Measurements from ENCODE around the gene VCAN.

DNA sequence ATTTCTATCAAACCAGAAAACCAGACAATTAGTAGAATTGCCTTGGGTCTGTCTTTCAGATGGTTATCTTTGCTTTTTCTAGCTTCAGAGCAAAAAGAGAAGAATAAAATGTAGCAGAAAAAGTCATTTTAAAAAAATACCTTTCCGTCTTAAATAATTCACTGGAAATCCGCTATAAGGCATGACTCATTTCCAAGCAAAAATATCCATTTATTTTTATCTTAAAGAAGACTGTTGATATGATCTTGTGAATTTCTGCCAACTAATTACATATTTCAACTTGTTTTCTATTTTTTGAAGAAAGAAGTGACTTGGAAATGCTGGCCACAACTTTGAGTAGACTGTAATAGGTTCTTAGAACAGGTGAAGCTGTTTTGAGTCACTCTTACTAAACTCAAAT, 83.7 kb downstream of the VCAN start:
- TF ChIP-seq POLR2AphosphoS5 (IDR thresholded peaks at IDR 0.05; ENCODE audit: low read depth, low read length) = no peak
- TF ChIP-seq, protein P1, sequence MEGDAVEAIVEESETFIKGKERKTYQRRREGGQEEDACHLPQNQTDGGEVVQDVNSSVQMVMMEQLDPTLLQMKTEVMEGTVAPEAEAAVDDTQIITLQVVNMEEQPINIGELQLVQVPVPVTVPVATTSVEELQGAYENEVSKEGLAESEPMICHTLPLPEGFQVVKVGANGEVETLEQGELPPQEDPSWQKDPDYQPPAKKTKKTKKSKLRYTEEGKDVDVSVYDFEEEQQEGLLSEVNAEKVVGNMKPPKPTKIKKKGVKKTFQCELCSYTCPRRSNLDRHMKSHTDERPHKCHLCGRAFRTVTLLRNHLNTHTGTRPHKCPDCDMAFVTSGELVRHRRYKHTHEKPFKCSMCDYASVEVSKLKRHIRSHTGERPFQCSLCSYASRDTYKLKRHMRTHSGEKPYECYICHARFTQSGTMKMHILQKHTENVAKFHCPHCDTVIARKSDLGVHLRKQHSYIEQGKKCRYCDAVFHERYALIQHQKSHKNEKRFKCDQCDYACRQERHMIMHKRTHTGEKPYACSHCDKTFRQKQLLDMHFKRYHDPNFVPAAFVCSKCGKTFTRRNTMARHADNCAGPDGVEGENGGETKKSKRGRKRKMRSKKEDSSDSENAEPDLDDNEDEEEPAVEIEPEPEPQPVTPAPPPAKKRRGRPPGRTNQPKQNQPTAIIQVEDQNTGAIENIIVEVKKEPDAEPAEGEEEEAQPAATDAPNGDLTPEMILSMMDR (IDR thresholded peaks at IDR 0.05) = no peak
- TF ChIP-seq TCF7L2 (IDR thresholded peaks at IDR 0.05; ENCODE audit: low read depth, low read length) = no peak
- TF ChIP-seq, protein P2, sequence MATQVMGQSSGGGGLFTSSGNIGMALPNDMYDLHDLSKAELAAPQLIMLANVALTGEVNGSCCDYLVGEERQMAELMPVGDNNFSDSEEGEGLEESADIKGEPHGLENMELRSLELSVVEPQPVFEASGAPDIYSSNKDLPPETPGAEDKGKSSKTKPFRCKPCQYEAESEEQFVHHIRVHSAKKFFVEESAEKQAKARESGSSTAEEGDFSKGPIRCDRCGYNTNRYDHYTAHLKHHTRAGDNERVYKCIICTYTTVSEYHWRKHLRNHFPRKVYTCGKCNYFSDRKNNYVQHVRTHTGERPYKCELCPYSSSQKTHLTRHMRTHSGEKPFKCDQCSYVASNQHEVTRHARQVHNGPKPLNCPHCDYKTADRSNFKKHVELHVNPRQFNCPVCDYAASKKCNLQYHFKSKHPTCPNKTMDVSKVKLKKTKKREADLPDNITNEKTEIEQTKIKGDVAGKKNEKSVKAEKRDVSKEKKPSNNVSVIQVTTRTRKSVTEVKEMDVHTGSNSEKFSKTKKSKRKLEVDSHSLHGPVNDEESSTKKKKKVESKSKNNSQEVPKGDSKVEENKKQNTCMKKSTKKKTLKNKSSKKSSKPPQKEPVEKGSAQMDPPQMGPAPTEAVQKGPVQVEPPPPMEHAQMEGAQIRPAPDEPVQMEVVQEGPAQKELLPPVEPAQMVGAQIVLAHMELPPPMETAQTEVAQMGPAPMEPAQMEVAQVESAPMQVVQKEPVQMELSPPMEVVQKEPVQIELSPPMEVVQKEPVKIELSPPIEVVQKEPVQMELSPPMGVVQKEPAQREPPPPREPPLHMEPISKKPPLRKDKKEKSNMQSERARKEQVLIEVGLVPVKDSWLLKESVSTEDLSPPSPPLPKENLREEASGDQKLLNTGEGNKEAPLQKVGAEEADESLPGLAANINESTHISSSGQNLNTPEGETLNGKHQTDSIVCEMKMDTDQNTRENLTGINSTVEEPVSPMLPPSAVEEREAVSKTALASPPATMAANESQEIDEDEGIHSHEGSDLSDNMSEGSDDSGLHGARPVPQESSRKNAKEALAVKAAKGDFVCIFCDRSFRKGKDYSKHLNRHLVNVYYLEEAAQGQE (IDR thresholded peaks at IDR 0.05; ENCODE audit: insufficient read depth in 1 of 2, low read depth in 2 of 2, low read length in 1 of 2) = no peak
- TF ChIP-seq SIN3A (IDR thresholded peaks at IDR 0.05; ENCODE audit: borderline replicate concordance, insufficient read depth, low read depth, low read length) = no peak
